ENCODE measurements around the gene CHD1L.
"Not testable (repeated sequence)": the region's sequence is repeated elsewhere in the genome, so short reads cannot be mapped to it uniquely, and the experiment has no call there.

Gene CHD1L

DNA sequence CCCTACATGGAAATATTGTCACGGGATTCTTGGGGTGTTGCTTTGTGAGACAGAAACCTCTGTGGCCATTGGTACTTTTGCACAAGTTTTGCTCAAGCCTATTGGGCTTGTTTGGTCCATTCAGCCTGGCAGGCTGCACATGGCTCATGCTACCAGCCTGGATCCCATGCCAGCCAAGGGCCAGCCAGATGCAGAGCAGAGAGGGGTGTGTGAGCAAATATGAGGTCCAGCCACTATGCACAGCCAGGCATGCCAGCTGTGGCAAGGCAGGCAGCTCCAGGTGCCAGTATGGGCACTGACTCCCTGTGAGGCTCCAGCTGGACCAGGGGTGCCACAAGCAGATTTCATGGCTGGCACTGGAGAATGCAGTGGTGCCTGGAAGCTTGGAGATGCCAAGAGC lies 6.7 kb upstream of the CHD1L start:
- DNase-seq, result no peak

DNA sequence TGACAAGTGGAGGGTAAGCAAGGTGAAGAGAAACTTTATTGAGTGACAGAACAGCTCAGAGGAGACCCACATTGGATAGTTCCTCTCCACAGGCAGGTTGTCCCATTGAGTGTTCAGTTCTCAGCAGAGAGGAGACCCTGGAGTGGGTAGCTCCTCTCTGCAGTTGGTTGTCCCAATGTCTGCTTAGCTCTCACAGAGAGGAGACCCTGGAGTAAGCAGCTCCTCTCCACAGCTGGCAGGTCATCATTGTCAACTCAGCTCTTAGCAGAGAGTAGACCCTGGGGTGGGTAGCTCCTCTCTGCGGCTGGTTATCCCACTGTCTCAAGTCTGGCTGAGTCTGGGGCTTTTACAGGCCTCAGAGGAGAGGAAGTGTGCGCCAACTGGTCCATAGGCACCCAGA lies 6.0 kb upstream of the CHD1L start:
- DNase-seq, result no peak

DNA sequence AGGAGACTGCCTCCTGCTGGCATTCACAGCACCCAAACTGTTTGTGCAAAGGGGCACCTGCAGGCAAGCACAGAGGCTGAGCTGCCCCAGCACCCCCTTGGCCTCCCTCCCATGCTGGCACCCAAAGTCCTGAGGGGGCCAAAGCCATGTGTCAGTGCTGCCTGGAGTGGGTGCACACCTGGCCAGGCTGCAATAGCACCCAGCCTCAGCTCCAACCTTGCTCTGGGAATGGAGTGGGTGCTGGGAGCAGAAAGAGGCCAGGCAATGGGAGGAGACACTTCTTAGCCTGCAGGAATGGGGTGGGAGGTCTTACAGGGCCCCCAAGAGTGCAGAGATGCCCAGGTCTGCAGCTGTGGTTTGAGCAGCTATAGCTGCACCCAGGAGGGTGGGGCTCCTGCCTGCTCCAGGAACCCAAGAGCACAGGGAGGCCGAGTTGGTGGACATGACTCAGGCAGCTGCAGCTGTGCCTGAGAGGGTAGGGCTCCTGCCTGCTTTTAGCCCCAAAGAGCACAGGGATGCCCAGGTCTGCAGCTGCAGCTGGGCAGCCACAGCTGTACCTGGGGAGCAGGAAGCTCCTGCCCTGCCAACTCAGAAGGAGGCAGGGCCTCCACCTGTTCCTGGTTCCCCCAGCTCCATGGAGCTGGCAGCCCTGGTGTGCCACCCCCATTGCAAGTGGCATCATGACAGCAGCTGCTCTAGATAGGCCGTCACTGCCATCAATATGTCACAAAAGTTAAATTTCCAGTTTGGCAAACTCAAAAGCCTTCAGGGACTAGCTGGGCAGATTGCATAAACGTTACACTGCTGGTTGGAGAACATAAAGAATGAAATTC lies 5.3 kb upstream of the CHD1L start:
- DNase-seq, result no peak

DNA sequence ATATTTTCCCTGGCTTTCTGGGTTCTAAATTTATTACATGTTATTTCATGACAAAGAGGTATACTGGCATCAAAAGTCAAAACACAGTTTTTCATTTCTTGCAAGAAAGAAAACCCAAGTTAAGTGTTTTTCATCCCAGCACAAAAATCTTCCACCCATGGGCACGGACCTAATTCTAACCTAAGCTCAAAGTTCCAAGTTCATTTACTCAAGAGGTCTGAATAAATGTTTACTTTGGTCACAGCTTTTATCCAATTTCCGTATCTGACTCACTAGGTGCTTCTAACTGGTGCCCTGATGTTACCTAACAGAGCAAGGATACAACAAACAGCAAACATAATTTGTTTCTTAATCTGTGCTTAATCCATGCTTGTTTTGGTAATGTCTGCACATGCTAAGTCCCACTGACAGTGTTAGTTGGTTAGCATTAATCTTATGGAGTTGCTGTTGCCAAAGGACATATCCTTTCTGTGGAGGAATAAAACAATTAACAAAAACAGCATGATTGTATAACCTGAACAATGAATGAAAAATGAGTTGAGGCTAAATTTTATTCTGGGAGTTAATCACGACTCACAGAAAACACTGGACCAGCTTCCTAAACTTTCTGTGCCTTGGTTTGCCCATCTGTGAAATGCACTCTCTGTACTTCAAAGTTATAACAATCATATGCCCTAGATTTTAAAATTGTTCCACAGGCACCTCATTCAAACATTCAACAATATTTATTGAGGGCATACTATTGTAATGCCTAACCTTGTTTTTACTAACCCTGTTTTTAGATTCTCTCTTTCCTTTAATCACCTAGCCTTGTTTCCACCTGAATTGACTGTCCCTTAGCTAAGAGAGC lies 4.2 kb upstream of the CHD1L start:
- DNase-seq, result no peak

DNA sequence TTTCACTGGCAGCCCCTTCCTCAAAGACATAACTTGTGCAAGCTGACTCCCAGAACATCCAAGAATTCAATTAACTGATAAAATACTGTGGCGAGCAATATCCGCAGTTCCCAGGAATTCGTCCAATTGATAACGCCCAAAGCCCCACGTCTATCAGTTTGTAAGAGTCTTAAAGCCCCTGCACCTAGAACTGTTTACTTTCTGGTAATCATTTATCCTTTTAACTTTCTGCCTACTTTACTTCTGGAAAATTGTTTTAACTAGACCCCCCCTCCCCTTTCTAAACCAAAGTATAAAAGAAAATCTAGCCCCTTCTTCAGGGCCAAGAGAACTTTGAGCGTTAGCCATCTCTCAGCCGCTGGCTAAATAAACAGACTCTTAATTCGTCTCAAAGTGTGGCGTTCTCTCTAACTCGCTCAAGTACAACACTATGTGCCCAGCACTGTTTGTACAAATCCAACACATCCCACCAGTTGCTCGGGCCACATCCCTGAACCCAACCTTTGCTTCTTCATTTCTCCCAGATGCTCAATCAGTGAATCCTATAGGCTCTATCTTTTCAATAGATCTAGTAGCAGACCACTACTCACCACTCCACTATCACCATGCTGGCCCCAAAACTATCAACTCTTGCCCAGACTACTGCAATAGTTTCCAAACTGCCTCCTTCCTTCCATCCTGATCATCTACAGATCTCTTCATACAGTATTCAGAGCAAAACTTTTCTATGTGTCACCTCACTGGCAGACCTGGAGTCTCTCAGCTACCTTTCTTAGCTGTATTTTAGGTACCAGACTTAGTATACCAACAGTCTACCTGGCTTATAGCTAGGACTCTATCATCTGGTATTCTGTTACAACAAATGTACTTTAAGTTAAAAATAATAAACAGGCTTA lies 3.3 kb upstream of the CHD1L start:
- no peak for DNase-seq

DNA sequence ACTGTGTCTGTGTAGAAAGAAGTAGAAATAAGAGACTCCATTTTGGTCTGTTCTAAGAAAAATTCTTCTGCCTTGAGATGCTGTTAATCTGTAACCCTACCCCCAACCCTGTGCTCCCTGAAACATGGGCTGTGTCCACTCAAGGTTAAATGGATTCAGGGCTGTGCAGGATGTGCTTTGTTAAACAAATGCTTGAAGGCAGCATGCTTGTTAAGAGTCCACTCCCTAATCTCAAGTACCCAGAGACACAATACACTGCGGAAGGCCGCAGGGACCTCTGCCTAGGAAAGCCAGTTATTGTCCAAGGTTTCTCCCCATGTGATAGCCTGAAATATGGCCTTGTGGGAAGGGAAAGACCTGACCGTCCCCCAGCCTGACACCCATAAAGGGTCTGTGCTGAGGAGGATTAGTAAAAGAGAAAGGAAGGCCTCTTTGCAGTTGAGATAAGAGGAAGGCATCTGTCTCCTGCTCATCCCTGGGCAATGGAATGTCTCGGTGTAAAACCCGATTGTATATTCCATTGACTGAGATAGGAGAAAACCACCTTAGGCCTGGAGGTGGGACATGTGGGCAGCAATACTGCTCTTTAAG lies 2.3 kb upstream of the CHD1L start:
- DNase-seq, result not testable (repeated sequence)

DNA sequence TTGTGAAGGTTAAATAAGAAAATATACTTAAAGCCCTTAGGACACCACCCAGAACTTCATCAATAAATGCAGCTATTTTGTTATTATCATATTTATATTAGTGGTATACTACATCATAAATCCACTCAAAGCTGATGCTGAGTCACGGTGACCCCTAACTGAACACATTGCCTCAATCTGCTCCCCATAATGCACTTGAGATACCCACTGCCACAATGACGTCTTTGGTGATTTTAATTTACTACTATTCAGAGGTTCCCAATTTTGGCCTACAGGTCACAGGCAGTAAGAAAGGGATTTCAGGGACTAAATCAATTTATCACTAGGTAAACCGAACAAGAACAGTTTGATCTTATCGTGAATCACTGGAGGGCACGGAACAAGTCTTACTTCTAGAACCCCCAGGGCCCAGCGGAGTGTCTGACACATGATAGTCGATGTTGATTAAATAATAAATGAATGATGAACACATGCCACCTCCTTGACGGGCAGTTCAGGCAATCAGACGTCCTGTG lies 493 bp upstream of the CHD1L start:
- DNase-seq, result no peak

DNA sequence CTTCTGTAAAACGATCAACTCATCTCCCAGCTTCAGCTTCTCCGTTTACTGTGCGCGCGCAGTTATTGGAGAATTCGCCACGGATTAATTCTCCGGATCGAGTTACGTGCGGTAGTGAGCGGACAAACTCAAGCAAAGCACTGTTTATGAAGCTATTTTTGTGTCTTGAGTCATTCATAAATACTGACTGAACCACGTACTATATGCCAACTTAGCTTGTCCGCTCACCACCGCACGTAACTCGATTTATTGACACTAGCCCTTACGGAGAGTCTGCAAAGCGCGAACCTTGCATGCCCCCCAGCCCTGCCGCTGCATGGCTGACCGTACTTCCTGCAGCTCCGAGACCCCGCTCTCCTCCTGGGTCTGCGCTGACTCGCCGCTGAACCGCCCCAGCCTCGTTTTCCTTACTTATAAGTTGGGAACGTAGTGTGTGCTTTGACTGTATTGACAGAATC lies 773 bp downstream of the CHD1L start:
- DNase-seq, result no peak

DNA sequence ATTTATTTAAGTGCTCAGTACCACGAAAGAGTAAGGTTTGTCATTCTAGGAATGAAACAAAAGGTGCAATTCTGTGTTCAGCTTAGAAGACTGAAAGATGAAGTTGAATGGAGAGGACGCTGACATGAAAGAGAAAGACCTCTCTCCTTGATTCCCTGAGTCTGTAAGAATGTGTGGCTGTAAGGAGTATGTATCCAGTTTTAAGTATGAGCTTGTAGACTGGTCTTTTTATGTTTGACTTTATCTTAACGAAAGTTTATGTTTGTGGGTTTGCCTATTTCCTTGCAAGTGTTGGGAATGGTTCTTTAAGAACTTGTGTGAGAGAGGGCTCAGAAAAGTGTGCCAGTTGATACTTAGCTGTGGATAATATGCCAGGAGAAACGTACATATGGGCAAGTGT lies 1.4 kb downstream of the CHD1L start:
- no peak for DNase-seq

DNA sequence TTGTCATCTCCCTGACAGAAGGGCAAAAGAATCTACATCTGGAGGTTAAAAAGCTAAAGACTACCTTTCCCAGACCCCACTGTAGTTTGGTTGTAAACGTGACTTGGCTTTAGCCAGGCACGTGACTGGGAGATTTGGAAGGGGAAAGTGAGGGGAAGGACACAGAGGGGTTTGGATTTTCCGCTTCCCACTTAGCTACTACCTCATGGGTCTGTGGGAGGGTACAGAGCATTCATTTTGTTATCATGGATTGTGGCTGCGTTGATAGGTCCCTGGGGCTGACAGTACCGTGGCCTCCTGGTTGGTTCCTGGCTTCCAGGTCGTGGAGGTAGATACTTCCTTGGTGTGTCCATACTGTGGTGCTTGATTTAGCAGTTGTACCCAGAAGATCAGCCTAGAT lies 2.6 kb downstream of the CHD1L start:
- DNase-seq, result no peak

DNA sequence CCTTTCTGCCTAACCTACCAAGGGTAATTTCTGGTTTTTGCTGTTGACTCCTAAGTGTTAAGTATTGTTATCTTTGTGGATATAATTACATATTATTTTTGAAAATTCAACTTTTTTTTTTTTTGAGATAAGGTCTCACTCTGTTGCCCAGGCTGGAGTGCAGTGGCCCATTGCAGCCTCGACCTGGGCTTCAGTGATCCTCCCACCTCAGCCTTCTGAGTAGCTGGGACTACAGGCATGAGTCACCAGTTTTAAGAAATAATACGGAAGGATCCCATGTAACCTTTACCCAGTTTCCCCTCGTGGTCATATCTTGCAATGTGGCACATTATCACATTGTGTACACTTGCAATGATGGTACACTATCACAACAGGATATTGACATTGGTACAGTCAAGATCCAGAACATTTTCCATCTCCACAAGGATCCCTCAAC lies 3.1 kb downstream of the CHD1L start:
- DNase-seq, result no peak

DNA sequence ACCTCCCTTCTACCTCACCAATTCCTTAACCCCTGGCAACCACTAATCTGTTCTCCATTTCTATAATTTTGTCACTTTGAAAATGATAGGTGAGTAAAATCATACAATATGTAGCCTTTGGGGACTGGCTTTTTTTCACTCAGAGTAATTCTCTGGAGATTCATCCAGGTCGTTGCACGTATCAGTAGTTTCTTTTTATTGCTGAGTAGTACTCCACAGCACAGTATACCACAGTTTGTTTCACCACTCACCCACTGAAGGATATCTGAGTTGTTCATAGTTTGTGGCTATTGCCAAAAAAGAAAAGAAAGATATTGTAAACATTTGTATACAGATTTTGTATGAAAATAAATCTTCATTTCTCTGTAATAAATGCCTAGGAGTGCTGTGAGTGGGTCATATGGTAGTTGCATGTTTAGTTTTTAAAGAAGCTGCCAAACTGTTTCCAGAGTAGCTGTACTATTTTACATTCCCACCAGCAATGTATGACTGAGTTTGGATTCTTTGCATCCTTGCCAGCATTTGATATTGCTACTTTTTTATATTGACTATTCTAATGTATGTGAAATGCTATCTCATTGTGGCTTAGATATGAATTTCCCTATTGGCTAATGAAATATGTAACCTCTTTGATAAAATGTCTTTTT lies 3.7 kb downstream of the CHD1L start:
- DNase-seq, result no peak

DNA sequence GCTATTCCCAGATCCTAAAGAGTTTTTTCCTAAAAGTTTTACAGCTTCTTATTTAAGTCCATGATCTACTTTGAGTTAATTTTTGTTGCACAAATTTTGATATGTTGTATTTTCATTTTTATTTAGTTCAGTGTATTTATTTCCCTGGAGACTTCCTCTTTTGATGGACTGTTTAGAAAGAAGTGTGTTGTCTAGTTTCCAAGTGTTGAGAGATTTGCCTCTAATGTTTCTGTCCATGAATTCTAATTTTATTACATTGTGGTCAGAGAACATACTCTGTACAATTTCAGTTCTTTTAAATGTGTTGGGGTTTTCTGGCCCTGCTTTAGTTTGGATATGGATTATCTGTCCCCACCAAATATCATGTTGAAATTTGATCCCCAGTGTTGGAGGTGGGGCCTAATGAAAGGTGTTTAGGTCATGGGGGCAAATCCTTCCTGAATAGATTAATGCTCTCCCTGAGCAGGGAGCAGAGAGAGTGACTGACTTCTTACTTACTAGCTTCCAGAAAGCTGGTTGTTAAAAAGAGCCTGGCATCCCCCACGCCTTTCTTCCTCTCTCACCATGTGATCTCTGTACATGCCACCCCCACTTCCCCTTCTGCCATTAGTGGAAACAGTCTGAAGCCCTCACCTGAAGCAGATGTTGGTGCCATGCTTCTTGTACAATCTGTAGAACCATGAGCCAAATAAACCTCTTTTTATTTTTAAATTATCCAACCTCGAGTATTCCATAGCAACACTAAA lies 4.6 kb downstream of the CHD1L start:
- no peak for DNase-seq

DNA sequence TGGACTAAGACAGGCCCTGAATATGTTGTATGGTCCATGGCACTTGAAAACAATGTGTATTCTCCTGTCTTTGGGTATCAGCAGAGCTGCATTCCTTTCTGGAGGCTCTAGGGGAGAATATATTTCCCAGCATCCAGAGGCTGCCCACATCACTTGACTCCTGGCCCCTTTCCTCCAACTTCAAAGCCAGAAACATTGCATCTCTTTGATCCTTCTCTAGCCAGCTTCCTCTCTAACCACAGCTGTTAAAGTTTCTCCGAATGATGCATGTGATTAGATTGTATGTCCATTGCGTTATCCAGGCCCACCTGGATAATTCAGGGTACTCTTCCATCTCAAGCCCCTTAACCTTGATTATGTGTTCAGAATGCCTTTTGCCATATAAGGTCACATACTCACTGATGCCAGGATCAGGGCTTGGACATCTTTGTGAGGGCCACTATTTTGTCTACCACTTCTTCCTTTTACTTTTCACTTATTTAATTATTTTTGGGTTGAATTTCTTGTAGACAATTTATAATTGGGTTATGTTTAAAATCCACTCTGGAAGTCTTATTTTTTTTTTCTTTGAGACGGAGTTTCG lies 5.3 kb downstream of the CHD1L start:
- no peak for DNase-seq

DNA sequence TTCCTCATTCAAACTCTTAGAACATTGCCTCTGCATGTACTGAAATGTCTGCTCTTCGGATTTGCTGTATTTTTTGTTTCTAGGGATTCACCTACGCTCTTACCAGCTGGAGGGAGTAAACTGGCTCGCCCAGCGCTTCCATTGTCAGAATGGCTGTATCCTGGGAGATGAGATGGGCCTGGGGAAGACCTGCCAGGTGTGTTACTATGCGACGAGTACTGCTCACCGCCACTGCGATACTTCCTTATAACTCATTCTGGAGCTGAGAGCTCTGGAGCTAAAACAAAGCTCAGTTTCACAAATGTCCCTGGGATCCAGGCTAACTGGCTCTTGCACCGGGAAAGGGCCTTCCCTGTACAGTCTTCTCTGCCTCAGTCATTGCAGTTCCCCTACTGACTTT lies 10.1 kb downstream of the CHD1L start:
- no peak for DNase-seq

DNA sequence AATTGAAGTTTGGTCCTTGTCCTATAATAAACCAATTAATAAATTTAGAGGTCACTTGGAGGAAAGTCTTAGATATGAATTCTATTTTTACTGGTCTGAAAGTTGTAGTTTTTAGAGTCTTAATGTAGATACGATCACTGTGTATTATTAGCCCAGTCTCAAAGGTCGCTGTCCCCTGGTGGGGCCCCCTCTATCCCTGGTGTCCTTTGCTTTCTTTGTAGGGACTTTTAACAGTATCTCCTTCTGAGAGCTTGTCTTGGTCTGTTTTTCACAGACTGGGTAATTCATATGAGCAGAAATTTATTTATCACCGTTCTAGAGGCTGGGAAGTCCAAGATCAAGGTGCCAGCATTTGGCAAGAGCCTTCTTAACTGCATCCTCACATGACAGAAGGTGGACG lies 18.5 kb downstream of the CHD1L start:
- no peak for DNase-seq

DNA sequence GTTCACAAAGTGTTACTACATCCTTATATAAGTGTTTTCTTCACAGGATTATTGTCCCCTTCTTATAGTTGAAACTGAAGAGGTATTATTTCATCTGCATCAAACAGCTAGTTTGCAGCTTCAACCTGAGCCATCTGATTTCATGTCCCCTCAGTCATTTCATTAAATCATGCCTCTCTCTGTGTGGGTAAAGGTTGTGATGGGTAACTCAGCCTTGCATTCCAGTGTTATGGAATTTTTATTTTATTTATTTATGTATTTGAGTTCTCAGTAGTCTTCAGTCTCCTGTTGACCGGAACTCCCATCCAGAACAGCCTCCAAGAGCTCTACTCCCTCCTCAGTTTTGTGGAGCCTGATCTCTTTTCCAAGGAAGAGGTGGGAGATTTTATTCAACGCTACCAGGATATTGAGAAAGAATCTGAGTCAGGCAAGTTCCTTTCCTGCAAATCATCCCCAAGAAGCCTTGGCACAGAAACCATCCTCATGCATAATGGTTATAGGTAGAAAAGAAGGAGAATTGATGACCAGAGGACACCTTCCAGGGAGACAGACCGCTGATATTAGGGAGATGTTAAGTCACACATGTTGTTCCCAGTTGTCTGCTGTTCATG lies 21.8 kb downstream of the CHD1L start:
- no peak for DNase-seq

DNA sequence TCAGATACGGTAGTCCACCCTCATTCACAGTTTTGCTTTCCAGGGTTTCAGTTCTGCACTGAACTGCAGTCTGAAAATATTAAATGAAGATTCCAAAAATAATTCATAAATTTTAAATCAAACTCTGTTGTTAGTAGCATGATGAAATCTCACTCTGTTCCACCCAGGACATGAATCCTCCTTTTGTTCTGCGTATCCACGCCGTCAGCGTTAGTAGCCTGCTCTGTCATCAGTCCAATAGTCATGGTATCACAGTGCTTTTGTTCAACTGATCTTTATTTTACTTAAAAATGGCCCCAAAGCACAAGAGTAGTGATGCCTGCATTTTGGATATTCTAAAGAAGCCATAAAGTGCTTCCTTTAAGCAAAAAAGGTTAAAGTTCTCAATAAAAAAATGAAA lies 23.9 kb downstream of the CHD1L start:
- no peak for DNase-seq

DNA sequence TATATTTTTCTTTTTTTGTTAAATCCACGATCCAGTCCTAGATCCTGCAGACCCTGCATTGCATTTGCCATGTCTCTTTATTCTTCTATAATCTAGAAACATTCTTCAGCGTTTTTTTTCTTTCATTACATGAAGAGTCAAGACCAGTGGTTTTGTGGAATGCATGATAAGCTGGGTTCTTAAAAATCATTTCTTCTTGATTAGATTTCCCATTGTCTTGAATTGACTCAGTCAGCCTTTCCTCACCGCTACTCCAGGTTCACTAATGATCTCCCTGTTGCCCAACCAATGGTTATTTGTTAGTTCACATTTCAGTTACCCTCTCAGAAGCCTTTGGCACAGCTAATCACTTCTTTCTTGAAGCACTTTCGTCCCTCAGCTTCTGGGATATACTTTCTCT lies 25.2 kb downstream of the CHD1L start:
- no peak for DNase-seq

DNA sequence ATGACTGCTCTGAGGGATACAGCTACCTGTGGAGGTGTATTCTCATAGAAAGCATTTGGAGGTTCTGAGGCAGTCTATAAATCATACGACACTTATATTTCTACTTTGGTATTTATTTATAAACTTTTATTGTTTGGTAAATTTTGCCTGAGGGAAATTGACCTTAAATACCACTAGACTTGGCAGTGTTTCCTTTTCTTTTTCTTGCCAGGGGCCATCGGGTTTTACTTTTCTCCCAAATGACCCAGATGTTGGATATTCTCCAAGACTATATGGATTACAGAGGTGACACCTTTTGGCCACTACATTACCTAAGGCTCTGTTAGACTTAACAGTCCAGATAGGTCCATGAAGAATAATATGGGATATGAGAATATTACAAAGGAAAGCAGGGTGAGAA lies 28.2 kb downstream of the CHD1L start:
- DNase-seq, result no peak
